ENCODE results near the gene CHI3L2.

GRCh38 chr1:111290104-111290503 lies 62.6 kb downstream of the CHI3L2 start:
- no peak for TF ChIP-seq CTCF (IDR thresholded peaks at IDR 0.05)
- no peak for TF ChIP-seq POLR2A (IDR thresholded peaks at IDR 0.05)

Measured in stomach (tissue), 4 donors.